HTR-8/SVneo (cell line): ENCODE results near the gene SMU1.
"Not testable (repeated sequence)": the region's sequence is repeated elsewhere in the genome, so short reads cannot be mapped to it uniquely, and the experiment has no call there.

ENCODE experiments used
- DNase-seq: peaks from one replicate; pipeline ENCODE4 v3.0.0; 2011; ENCODE audit warnings: low spot score, mixed read lengths; ENCODE audit not compliant: insufficient read length
- FAIRE-seq: peaks from 2 replicates; lab custom pipeline; 2011; peaks lifted over from hg19 to GRCh38; lab: Jason Lieb, UNC

The SMU1 gene

DNA sequence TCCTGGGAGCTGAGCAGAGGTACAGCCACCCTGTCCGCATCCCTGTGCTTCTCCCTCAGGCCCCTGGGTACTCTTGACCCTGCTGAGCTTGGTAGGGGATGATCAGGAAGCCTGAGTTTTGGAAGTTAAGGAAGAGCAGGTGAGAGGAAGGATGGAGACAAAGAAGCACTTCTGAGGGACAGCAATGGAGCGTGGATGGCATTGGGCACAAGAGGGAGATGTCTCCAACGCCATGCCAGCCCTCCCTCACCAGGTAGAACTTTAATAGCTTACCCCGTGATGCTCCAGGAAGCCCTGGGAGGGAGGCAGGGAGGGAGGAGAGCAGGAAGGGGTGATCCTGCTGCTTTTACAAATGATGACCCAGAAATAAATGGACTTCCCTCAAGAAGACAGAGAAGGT, 29.9 kb upstream of the SMU1 start:
- no peak for FAIRE-seq
- no peak for DNase-seq

DNA sequence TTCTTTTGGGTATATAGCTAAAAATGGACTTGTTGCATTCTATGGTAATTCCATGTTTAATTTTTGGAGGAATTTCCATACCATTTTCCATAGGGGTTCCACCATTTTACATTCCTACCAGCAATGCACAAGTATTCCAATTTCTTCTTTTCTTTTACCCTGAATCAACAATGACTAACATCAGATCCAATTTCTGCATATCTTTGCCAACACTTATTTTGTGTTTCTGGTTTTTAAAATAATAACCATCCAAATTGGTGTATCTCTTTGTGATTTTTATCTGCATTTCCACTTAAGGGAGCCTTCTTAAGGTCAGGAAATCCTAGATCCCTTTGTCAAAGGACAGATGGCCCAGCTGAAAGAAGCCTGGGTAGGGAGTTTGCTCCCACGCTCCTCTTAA, 29.5 kb upstream of the SMU1 start:
- DNase-seq (no peak), FAIRE-seq (no peak)

DNA sequence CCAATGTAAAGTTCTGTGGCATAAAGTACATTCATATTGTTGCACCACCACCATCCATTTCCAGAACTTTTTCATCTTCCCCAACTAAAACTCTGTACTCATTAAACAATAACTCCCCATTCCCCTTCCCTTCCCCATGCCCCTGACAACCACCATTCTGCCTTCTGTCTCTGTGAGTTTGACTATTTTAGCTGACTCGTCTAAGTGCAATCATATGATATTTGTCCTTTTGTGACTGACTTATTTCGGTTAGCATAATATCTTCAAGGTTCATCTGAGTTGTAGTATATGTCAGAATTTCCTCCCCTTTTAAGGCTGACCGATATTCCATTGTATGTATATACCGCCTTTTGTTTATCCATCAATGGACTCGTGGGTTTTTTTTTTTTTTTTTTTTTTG, 29.0 kb upstream of the SMU1 start:
- FAIRE-seq (no peak), DNase-seq (no peak)

DNA sequence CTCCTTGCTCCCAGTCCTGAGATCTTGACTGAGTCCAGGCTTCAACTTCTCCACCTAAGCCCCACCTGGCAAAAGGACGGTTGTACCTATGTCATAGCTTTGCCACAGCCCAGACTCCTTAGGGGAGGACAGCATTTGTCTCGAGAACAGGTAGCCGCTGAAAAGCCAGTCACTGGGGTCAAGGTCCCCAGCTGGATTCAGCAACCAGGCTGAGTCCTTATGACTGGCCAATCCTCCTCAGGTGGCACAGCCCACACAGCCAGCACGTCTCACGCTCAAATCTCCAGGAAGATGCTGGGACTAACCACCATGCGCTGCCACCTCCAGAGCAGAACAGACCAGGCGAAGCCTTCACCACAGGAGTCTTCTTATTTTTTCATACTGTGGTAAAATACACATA, 27.9 kb upstream of the SMU1 start:
- DNase-seq (no peak), FAIRE-seq (no peak)

DNA sequence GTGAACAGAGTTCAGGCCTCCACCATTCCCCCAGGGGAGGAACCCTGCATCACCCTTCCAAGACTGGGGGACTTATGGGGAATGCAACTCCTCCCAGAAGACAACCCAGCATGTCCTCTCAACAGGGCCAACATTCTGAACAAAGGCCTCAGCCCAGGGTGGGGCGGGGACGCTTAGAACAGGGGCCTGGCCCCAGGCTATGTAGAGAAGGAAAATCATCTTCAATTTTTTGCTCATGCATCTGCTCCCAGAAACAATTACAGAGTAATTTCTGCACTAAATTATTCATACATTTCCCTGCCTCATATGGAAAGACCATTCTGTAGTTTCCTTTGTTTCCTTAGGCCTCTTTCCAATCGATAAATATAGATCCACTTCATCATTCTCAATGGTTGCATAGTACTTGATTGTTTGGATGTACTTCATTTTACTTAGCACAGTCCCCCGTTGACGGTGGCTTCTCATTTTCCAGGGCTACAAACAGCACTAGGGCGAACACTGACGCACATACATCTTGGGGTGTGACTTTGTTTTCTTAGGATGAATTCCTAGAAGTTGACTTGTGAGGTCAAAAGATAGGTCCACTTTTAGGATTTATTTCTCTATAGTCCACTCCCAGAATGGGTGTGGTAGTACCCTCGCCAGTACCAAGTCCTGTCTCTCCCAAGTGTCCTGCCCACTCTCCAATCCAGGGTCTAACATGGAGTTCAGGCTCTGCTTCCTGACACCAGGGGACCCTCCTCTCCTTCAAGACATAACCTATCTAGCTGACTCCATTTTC, 27.2 kb upstream of the SMU1 start:
- FAIRE-seq (no peak), DNase-seq (no peak)

DNA sequence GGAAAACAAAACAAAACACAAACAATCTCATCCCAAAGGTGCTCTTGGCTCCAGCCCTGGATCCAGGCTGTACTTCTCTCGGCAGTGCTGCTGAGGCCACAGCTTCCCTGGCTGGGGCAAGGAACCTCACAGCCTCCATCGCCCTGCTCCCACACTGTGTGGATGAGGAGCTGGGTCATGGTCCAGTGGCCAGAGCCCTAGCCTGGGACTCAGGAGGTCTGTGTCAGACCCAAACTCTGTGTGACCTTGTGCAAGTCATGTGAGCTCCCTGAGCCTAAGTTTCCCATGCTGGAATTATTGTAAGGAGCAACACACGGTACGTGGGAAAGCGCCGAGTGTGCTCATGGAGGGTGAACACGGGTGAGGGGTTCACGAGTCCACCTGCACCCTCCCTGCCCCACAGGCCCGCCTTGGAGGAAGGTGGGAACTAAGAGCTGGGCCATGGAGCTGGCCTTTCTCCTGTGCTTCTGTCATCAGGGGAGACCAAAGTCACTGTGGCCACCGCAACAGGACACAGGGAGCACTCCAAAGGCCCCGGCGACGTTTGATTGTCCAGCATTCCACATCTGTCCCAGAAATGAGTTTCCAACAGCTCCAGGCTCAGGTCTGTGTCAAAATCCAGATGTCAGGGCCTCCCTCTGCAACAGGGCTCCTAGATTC, 26.2 kb upstream of the SMU1 start:
- DNase-seq: no peak
- no peak for FAIRE-seq

DNA sequence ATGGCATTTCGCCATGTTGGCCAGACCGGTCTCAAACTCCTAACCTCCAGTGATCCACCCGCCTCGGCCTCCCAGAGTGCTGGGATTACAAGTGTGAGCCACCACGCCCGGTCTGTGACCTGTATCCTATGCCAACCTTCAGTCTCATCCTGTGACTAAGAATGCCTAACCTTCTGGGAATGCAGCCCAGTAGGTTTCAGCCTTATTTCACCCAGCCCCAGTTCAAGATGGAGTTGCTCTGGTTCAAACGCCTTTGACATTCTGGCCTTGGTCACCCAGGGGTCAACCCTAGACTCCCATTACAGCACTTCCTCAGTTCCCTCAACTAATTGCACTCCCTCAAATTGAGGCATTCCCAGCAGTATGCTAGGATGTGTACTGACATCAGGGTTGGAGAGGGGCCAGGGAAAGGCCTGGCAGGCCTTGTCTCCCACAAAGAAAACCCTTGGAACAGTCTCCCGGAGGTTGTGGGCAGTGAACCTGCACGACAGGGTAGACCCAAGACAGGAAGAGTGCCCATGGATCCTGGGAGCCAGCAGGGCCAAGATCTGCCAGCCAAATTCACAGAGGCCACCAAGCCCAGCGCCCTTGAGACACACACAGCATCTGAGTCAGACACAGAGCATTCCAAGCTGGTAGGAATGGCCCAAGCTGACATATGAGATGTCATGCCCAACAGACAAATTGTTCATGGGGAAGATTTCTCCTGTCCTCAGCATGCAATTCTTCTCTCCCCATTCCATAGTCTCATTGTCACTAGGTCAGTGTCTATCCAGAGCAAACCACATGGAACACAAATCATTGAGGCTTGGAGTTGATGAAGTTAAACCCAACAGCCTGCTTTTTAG, 24.9 kb upstream of the SMU1 start:
- peak; percentile 24 for DNase-seq
- FAIRE-seq: no peak

DNA sequence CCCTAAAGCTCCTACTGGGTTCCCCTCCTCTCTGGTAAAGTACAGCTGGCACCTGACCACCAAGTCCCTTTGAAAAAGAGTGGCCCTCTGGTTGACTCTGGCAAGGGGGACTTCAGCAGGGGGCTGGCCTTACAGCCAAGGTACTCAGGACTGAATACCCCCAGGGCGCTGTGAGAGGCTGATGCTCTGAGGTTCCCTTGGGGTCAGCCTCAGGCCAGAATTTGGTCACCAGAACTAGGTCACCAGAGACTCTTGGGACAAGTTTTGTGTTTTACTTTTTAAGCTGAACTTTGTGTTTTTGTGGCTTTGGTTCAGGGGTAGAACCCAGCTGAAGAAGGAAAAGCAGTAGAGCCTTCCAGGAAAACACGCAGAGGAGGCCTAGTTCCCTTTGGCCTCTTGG, 23.3 kb upstream of the SMU1 start:
- DNase-seq: no peak
- FAIRE-seq: no peak

DNA sequence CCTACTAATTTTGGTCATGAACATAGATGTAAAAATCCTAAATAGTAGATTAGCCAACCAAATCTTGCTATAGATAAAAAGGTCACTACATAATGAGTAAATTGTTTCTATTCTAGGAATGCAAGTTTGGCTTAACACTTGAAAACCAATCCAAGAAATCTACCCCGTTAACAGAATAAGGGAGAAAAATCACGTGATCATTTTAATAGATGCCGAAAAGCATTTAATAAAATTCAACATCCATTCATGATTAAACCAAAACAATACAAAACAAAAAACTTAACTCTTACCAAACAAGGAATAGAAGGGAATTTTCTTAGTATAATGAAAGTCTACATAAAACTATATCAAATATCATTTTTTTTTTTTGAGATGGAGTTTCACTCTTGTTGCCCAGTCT, 20.7 kb upstream of the SMU1 start:
- no peak for DNase-seq
- no peak for FAIRE-seq

DNA sequence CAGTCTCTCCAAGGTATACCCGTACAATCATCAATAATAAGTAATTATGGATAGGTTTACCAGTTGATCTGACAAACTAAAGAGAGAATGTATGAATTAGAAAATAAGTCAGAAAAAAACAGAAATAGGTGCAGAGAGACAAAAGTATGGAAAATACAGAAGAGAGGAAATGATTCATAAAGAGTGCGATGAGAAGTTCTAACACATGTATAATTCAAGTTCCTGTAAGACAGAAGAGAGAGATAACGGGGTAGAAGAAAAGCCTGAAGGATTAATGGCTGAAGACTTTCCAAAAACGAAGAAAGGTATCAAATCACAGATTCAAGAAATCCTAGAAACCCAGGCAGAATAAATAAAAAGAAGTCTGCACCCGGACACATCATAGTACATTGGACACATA, 16.2 kb upstream of the SMU1 start:
- no peak for DNase-seq
- FAIRE-seq: no peak

DNA sequence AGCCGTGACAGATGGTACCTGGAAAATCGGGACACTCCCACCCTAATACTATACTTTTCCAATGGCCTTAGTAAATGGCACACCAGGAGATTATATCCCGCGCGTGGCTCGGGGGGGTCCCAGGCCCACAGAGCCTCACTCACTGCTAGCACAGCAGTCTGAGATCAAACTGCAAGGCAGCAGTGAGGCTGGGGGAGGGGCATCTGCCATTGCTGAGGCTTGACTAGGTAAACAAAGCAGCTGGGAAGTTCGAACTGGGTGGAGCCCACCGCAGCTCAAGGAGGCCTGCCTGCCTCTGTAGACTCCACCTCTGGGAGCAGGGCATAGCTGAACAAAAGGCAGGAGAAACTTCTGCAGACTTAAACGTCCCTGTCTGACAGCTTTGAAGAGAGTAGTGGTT, 9.2 kb upstream of the SMU1 start:
- FAIRE-seq: not testable (repeated sequence)

DNA sequence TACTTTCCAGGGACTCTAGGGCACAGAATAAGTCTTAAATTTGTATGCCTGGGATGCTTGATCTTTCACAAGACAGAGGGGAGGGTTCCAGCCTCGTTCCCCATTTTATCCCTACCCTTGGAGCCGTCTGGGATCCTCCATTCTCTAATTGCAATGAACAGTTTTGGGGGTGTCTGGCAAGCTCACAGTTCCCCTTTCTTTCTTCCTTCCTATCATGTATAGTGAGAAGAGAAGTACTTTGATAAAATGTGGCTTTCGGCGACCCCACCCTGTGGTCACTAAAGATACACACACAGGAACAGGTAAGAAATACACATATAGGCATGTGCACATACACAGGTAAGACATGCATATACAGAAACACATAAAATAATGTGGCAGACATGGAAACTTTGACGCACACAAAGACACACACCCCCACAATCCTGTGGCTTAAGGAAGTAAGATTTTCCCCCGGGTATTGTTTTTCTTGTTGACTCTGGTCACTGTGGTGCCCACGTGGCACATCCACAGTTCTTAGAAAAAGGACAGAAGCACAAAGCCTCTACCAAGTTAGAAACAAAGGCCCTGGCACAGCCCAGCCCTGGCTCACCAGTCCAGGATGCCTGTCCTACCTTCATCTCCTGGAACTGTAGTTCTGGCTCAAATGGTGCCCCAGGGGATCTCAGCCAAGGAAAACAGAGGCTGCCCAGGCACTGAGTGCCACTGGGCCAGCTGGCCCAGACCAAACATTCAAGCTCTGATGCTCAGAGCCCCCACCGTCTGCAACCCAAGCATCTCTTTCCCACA, 6.3 kb upstream of the SMU1 start:
- DNase-seq: no peak
- FAIRE-seq: no peak

More for the DNA sequence above, 9.2 kb upstream of the SMU1 start:
- DNase-seq: not testable (repeated sequence)

DNA sequence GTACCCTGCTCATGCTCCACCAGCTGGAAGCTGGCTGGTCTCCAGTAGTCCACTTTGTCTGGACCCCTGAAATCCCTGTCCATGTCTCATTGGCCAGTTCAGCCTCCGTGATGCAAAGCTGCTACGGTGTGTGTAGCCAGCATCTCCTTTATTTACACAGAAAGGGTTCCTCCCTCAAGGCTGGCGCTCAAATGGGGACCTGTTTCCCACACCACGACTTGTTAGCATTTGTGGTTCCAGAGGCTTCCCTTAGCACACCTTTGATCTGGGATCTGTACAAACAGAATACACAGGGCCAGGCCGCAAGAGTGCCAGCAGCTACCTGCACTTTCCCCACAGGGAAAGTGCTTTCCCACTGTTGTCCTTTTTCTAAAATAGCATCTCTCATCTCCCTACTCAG, 5.7 kb upstream of the SMU1 start:
- no peak for DNase-seq
- no peak for FAIRE-seq

DNA sequence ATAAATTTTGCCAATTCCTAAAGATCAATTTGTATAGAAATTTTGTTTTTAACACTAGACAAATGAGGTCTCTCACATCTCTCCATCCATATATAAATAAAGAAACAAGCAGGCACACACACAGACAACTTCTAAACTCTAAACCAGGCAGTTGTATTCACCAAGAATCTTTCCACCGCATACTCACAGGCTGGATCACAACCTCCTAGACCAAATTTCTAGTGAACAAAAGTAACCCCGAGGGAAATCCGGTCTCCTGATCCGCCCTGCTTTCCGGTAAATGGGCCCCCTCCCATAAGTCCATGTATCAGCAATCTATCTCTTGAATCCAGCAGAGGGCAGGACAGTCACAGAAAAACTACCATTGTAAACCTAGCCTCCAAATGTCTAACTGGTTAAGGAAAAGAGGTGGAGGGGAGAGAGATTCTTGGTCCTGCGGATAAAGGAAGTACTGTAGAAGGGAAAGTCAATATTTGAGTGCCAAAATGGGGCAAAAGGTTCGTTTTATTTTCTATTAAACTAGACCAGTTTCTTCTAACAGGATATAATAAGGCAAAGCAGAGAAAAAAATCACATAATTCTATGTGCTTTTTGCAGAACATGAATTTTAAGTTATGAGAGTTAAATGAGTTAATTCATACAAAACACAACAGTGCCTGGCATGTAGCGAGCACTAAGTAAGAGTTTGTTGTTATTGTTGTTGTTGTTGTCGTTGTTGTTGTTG, 4.8 kb upstream of the SMU1 start:
- FAIRE-seq: no peak
- DNase-seq: peak; percentile 71

DNA sequence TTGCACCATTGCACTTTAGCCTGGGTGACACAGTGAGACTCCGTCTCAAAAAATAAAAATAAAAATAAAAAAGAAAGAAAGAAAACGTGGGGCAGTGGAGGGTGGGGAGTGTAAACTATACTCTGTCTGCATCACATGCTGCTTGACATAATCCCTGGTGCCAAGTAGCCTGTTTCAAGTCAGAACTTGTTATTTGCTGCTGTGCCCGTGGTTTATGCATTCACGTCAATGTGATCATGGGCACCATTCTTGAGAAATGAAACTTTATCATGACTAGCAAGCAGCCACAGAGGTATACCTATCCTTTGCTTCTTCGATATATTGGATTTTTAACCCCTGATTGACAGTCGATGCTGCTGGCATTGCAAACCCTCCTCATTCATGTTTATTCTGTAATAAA, 4.1 kb upstream of the SMU1 start:
- DNase-seq: no peak
- FAIRE-seq: no peak

DNA sequence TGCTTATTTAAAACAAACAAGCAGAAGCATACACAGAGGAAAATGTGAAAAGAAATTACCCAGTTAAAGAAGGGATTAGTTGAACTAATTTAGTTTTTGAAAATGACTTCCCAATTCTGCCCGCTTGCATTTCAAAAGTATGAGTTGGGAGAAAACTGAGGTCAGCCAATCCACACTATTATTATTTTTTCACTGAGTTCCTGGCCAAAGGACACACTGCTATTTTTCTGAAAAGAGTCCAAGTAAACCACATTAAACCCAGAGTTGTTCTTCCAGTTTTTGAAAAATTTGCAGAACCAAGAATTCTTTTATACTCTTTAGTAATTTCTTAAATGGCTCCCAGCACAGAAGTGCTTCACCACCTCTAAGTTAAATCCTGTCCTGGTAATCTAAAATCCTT, 7.5 kb downstream of the SMU1 start:
- DNase-seq (no peak), FAIRE-seq (no peak)

DNA sequence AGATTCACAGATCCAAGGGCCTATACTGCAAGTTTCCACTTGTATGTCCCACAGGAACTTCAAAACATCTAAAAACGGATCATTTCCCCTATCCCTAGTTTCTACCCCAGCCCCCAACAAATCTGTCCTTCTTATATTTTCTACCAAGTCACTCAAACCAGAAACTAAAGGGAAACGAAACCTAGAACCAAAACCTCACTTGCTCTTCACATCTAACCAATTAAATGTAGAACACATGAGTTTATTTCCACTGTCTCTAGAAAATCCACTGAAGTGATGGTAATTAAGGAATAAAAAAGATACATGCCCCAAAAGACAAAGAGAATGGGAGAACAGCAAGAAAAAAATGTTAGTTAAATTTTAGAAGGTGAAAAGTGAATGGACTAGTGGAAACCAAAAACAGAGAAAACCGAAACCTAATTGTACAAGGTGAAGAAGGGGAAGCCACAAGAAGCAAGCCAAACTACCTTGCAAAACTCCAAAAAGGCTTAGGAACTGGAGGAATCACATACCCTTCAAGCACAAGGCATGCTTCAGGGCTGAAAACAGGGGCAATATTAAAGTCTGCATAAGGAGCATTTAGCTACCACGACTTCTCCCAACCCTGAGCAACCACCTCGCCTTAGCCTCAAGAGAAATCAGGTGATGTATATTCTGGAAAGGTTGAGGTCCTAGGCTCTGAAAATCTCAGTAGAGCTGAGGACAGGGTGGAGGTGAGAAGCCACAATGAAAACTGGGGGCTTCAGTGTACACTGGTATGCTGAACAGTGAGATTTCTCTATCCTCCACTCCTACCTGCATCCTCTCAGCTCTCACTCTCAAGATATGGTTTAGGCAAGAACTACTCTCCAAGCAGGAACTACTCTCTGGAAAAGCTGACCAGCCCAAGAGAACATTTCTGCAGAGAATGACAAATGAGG, 11.1 kb downstream of the SMU1 start:
- FAIRE-seq (no peak), DNase-seq (no peak)

DNA sequence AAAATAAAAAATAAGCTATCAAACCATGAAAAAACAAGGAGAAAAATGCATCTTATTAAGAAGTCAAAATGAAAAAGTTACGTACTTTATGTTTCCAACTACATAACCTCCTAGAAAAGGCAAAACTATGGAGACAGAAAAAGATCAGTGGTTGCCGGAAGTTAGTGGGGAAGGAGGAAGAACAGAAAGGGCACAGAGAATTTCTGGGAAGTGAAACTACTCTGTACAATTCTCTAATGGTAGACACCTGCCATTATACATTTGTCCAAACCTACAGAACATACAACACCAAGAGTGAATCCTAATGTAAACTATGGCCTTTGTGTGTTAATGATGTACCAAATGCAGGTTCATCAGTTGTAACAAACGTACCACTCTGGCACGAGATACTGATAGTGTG, 25.3 kb downstream of the SMU1 start:
- FAIRE-seq: no peak

More for the DNA sequence above, 25.3 kb downstream of the SMU1 start:
- DNase-seq: no peak
